Measurements from ENCODE around the gene PSME1. TPM values are rescaled to one million over a fixed set of nuclear protein-coding genes. Genes with fewer than 3 reads are reported as not detected.

Gene PSME1
- total RNA-seq, 1 experiment from 2014 or later = 76.8 TPM

- Mint-ChIP-seq H3K27me3 (ENCODE audit: low read depth) (no peaks in the 10 kb centered on the region), H3K4me3 (peak overlapping the region; percentile 95), H3K9me3 (no peaks in the 10 kb centered on the region), H3K4me1 (peaks cover 31% of the 10 kb centered on the region), H3K36me3 (peaks cover 33% of the 10 kb centered on the region), H3K27ac (peak overlapping the region; percentile 80)
- TF ChIP-seq, protein P1, sequence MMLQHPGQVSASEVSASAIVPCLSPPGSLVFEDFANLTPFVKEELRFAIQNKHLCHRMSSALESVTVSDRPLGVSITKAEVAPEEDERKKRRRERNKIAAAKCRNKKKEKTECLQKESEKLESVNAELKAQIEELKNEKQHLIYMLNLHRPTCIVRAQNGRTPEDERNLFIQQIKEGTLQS (CRISPR knock-in tag; conservative IDR thresholded peaks at IDR 0.05) = no peak
- TF ChIP-seq ZNF396 (CRISPR knock-in tag; IDR thresholded peaks at IDR 0.05; ENCODE audit: borderline replicate concordance) (no peak), ZNF317 (CRISPR knock-in tag; IDR thresholded peaks at IDR 0.05; ENCODE audit: borderline replicate concordance, low read depth) (no peak), FOXP1 (CRISPR knock-in tag; IDR thresholded peaks at IDR 0.05; ENCODE audit: borderline replicate concordance) (no peak), SMAD4 (CRISPR knock-in tag; IDR thresholded peaks at IDR 0.05) (no peak), NFE2L1 (CRISPR knock-in tag; IDR thresholded peaks at IDR 0.05) (no peak), CREM (CRISPR knock-in tag; IDR thresholded peaks at IDR 0.05) (no peak), ZNF263 (CRISPR knock-in tag; IDR thresholded peaks at IDR 0.05; ENCODE audit: low read depth) (no peak), MYBL2 (CRISPR knock-in tag; IDR thresholded peaks at IDR 0.05) (no peak), NR1H2 (CRISPR knock-in tag; IDR thresholded peaks at IDR 0.05) (no peak), HMGA2 (CRISPR knock-in tag; IDR thresholded peaks at IDR 0.05) (no peak), TCF7 (CRISPR knock-in tag; IDR thresholded peaks at IDR 0.05; ENCODE audit: low read depth) (no peak), ZNF219 (CRISPR knock-in tag; IDR thresholded peaks at IDR 0.05; ENCODE audit: borderline replicate concordance) (no peak), ZNF281 (CRISPR knock-in tag; IDR thresholded peaks at IDR 0.05) (no peak), SP1 (CRISPR knock-in tag; conservative IDR thresholded peaks at IDR 0.05) (no peak), MXD4 (CRISPR knock-in tag; IDR thresholded peaks at IDR 0.05; ENCODE audit: borderline replicate concordance) (no peak), RORB (CRISPR knock-in tag; IDR thresholded peaks at IDR 0.05) (no peak)
- TF ChIP-seq, protein P2, sequence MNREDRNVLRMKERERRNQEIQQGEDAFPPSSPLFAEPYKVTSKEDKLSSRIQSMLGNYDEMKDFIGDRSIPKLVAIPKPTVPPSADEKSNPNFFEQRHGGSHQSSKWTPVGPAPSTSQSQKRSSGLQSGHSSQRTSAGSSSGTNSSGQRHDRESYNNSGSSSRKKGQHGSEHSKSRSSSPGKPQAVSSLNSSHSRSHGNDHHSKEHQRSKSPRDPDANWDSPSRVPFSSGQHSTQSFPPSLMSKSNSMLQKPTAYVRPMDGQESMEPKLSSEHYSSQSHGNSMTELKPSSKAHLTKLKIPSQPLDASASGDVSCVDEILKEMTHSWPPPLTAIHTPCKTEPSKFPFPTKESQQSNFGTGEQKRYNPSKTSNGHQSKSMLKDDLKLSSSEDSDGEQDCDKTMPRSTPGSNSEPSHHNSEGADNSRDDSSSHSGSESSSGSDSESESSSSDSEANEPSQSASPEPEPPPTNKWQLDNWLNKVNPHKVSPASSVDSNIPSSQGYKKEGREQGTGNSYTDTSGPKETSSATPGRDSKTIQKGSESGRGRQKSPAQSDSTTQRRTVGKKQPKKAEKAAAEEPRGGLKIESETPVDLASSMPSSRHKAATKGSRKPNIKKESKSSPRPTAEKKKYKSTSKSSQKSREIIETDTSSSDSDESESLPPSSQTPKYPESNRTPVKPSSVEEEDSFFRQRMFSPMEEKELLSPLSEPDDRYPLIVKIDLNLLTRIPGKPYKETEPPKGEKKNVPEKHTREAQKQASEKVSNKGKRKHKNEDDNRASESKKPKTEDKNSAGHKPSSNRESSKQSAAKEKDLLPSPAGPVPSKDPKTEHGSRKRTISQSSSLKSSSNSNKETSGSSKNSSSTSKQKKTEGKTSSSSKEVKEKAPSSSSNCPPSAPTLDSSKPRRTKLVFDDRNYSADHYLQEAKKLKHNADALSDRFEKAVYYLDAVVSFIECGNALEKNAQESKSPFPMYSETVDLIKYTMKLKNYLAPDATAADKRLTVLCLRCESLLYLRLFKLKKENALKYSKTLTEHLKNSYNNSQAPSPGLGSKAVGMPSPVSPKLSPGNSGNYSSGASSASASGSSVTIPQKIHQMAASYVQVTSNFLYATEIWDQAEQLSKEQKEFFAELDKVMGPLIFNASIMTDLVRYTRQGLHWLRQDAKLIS (CRISPR knock-in tag; IDR thresholded peaks at IDR 0.05; ENCODE audit: borderline replicate concordance) = no peak
- TF ChIP-seq, protein P3, sequence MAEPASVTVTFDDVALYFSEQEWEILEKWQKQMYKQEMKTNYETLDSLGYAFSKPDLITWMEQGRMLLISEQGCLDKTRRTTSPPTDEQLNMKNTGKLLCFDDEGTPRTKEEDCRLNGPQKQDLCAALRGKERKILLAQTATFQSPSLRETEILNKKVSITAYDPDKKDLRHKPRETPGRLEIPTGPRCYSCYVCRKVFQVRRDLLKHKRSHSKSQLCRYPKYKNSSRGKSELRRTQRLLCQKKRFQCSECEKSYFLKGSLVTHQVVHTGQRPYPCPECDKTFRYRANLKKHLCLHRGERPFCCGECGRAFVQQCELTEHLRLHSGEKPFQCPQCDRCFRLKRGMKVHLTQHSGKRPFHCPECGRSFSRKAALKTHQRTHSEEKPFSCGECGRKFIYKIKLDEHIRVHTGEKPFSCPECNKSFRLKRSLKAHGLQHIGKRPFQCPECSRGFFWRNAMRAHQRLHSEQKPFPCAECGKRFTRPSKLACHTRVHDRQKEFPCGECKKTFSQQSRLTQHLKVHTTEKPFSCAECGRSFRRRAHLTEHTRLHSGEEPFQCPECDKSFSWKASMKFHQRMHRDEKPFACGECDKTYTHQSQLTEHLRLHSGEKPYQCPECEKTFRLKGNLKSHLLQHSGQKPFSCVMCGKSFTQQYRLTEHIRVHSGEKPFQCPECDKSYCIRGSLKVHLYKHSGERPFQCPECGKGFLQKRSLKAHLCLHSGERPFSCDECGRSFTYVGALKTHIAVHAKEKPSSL (CRISPR knock-in tag; conservative IDR thresholded peaks at IDR 0.05) = no peak
- ChIA-PET POLR2A (interaction anchor here (0.6 to 1.7 kb wide), 4 partner anchors 9 to 495 kb away, joined by 3 to 5 read pairs (median 3); partner anchors contain the start of genes DCAF11, NRL and PCK2), CTCF (interaction anchor here (0.7 to 4.3 kb wide), 5 partner anchors 17 to 77 kb away, joined by 3 to 31 read pairs (median 5); partner anchors contain the start of genes IRF9 and MDP1)
- no peak for ATAC-seq
- no peak for DNase-seq (ENCODE audit: low spot score)
Observed at GRCh38 chr14:24138396-24139271, 2.6 kb downstream of the PSME1 start.

Data from WTC11 (cell line).